Fibroblast of peridontal ligament (primary cell): ENCODE results near the gene UACA.

Experiments
- DNase-seq: peaks from one replicate; pipeline ENCODE4 v3.0.0-alpha.2; 2010; ENCODE audit errors: extremely low read depth

The UACA gene

GRCh38 chr15:70712271-70712670 lies 51.1 kb downstream of the UACA start:
- DNase-seq = no peak

- no peak for DNase-seq
These were observed 52.6 kb downstream of the UACA start for GRCh38 chr15:70710714-70711113.

GRCh38 chr15:70708839-70709238 lies 54.5 kb downstream of the UACA start:
- no peak for DNase-seq

- DNase-seq = no peak
These were observed 55.6 kb downstream of the UACA start for GRCh38 chr15:70707686-70708300.

- DNase-seq = no peak
These were observed 58.6 kb downstream of the UACA start for GRCh38 chr15:70704731-70705130.

- no peak for DNase-seq
These were observed 59.2 kb downstream of the UACA start for GRCh38 chr15:70704166-70704565.

GRCh38 chr15:70703096-70703878 lies 60.1 kb downstream of the UACA start:
- peak; percentile 35 for DNase-seq

- peak; percentile 26 for DNase-seq
These were observed 60.8 kb downstream of the UACA start for GRCh38 chr15:70702584-70702983.

GRCh38 chr15:70701891-70702568 lies 61.3 kb downstream of the UACA start:
- peak; percentile 75 for DNase-seq

- DNase-seq = no peak
These were observed 62.2 kb downstream of the UACA start for GRCh38 chr15:70701171-70701570.

GRCh38 chr15:70699890-70700289 lies 63.5 kb downstream of the UACA start:
- peak; percentile 38 for DNase-seq

- DNase-seq = no peak
These were observed 64.4 kb downstream of the UACA start for GRCh38 chr15:70698836-70699390.

- no peak for DNase-seq
These were observed 64.9 kb downstream of the UACA start for GRCh38 chr15:70698426-70698825.

- no peak for DNase-seq
These were observed 72.7 kb downstream of the UACA start for GRCh38 chr15:70690491-70691276.

- DNase-seq = no peak
These were observed 73.3 kb downstream of the UACA start for GRCh38 chr15:70690021-70690420.

- DNase-seq = no peak
These were observed 75.9 kb downstream of the UACA start for GRCh38 chr15:70687482-70687881.

GRCh38 chr15:70680817-70681216 lies 82.5 kb downstream of the UACA start:
- DNase-seq = no peak

GRCh38 chr15:70679919-70680231 lies 83.5 kb downstream of the UACA start:
- no peak for DNase-seq

- DNase-seq = peak; percentile 40
These were observed 91.3 kb downstream of the UACA start for GRCh38 chr15:70672081-70672480.

- peak; percentile 47 for DNase-seq
These were observed 92.7 kb downstream of the UACA start for GRCh38 chr15:70670680-70671079.

- DNase-seq = no peak
These were observed 93.2 kb downstream of the UACA start for GRCh38 chr15:70669966-70670658.
